H1 (cell line): ENCODE measurements around the gene DNAJB8. TPM values are rescaled to one million over a fixed set of nuclear protein-coding genes. Genes with fewer than 3 reads are reported as not detected.
A peak's percentile ranks its signal among the peaks of the same experiment; 100 is the strongest.

ENCODE experiments used
- CTCF ChIA-PET: fragments of 300-600 bp; sonication (Branson Sonifier 250); formaldehyde crosslinking; loops from one replicate; lab custom pipeline; 2021; ENCODE audit not compliant: partially characterized antibody; lab: Charles Lee
- POLR2A ChIA-PET: fragments of 300-600 bp; sonication (Branson Sonifier 250); formaldehyde crosslinking; loops from one replicate; lab custom pipeline; 2021; ENCODE audit warnings: inconsistent platforms; ENCODE audit not compliant: partially characterized antibody; lab: Charles Lee
- DNase-seq, 2 experiments: peaks; one replicate each; pipeline versions ENCODE4 v3.0.0 to v3.0.0-alpha.2; 2010 to 2022; ENCODE audit warnings: low spot score in 2 of 2, low read depth in 1 of 2, mixed read lengths in 1 of 2
- FAIRE-seq: peaks from 2 replicates; lab custom pipeline; 2011; peaks lifted over from hg19 to GRCh38; lab: Jason Lieb, UNC
- H2AFZ ChIP-seq: 2 replicates; pipeline ENCODE4 v1.8.1; 2012; ENCODE audit warnings: low read length, inconsistent platforms
- H2AK5ac ChIP-seq: 2 replicates; pipeline ENCODE4 v1.6.1; 2013; ENCODE audit warnings: low read depth, low read length
- H2BK120ac ChIP-seq: replicated peaks from 2 replicates; pipeline ENCODE3; 2013; ENCODE audit warnings: low read depth, low read length, inconsistent platforms
- H2BK12ac ChIP-seq: 2 replicates; pipeline ENCODE4 v1.6.1; 2013; ENCODE audit warnings: low read depth, low read length
- H2BK15ac ChIP-seq: 2 replicates; pipeline ENCODE4 v1.6.1; 2013; ENCODE audit warnings: low read length
- H2BK20ac ChIP-seq: 2 replicates; pipeline ENCODE4 v1.6.1; 2013; ENCODE audit warnings: low read length
- H2BK5ac ChIP-seq: 2 replicates; pipeline ENCODE4 v1.6.1; 2013; ENCODE audit warnings: low read depth, low read length
- H3K14ac ChIP-seq: 2 replicates; pipeline ENCODE4 v1.6.1; 2013; ENCODE audit warnings: inconsistent platforms; ENCODE audit not compliant: insufficient read length
- H3K18ac ChIP-seq: 2 replicates; pipeline ENCODE4 v1.6.1; 2013; ENCODE audit warnings: low read length; ENCODE audit errors: extremely low read depth
- H3K23ac ChIP-seq: 2 replicates; pipeline ENCODE4 v1.6.1; 2013; ENCODE audit warnings: inconsistent platforms; ENCODE audit not compliant: insufficient read length
- H3K23me2 ChIP-seq: 2 replicates; pipeline ENCODE4 v1.6.1; 2013; ENCODE audit warnings: low read depth, low read length
- H3K27ac ChIP-seq: 2 replicates; pipeline ENCODE4 v1.6.1; 2011; ENCODE audit warnings: low read depth, low read length, inconsistent platforms
- H3K27me3 ChIP-seq, 4 experiments: replicated peaks in 1 of 4; 1 replicate in 1 of 4; 2 replicates in 3 of 4; pipeline versions ENCODE4 v1.6.1 to v1.8.1; 2011 to 2013; ENCODE audit warnings: low read length in 3 of 4, mild to moderate bottlenecking in 3 of 4, inconsistent platforms in 2 of 4, mixed read lengths in 2 of 4, moderate library complexity in 1 of 4; ENCODE audit not compliant: control insufficient read depth in 3 of 4, insufficient read depth in 3 of 4; ENCODE audit errors: extremely low read depth in 1 of 4
- H3K36me3 ChIP-seq, 4 experiments: 2 replicates each; pipeline versions ENCODE4 v1.6.1 to v1.8.1; 2011 to 2013; ENCODE audit warnings: mild to moderate bottlenecking in 4 of 4, low read length in 3 of 4, moderate library complexity in 2 of 4, control low read depth in 1 of 4, inconsistent platforms in 1 of 4; ENCODE audit not compliant: insufficient read depth in 4 of 4, control insufficient read depth in 2 of 4
- H3K4ac ChIP-seq: replicated peaks from 2 replicates; pipeline ENCODE3; 2013; ENCODE audit warnings: low read length, low read depth, mixed read lengths, inconsistent platforms; ENCODE audit not compliant: insufficient read length
- H3K4me1 ChIP-seq, 4 experiments: replicated peaks in 1 of 4; 1 replicate in 1 of 4; 2 replicates in 3 of 4; pipeline versions ENCODE4 v1.6.1 to v1.8.1; 2011 to 2013; ENCODE audit warnings: low read length in 3 of 4, inconsistent platforms in 2 of 4, mixed read lengths in 1 of 4; ENCODE audit not compliant: insufficient read depth in 4 of 4, control insufficient read depth in 3 of 4
- H3K4me2 ChIP-seq, 2 experiments: 2 replicates each; pipeline versions ENCODE4 v1.6.1 to v1.8.1; 2011 to 2013; ENCODE audit warnings: low read depth in 2 of 2, low read length in 2 of 2, control low read depth in 1 of 2, inconsistent platforms in 1 of 2, mild to moderate bottlenecking in 1 of 2; ENCODE audit not compliant: insufficient read depth in 1 of 2
- H3K4me3 ChIP-seq, 4 experiments: fragments of 200-600, 300-600 bp in 1 of 4; sonication (generic), shearing (Covaris generic), sonication (Bioruptor Twin) in 1 of 4; 2 replicates each; pipeline versions ENCODE4 v1.5.1 to v1.8.1; 2011 to 2016; ENCODE audit warnings: low read length in 4 of 4, low read depth in 3 of 4, control low read depth in 2 of 4, inconsistent platforms in 2 of 4, mild to moderate bottlenecking in 2 of 4, mixed read lengths in 1 of 4, moderate library complexity in 1 of 4; ENCODE audit not compliant: insufficient read depth in 2 of 4; ENCODE audit errors: extremely low read depth in 1 of 4
- H3K56ac ChIP-seq: replicated peaks from 2 replicates; pipeline ENCODE3; 2013; ENCODE audit warnings: low read depth, mild to moderate bottlenecking, mixed read lengths, low read length, inconsistent platforms; ENCODE audit not compliant: insufficient read length
- H3K79me1 ChIP-seq: 2 replicates; pipeline ENCODE4 v1.6.1; 2013; ENCODE audit warnings: low read depth, low read length, control low read depth
- H3K79me2 ChIP-seq, 2 experiments: 2 replicates each; pipeline versions ENCODE4 v1.6.1 to v1.8.1; 2012 to 2013; ENCODE audit warnings: low read length in 2 of 2, mild to moderate bottlenecking in 2 of 2, inconsistent platforms in 1 of 2; ENCODE audit not compliant: insufficient read depth in 2 of 2, control insufficient read depth in 1 of 2
- H3K9ac ChIP-seq, 4 experiments: replicated peaks in 1 of 4; 1 replicate in 1 of 4; 2 replicates in 3 of 4; pipeline versions ENCODE4 v1.6.1 to v1.8.1; 2011 to 2013; ENCODE audit warnings: low read depth in 3 of 4, low read length in 3 of 4, control low read depth in 2 of 4, mild to moderate bottlenecking in 2 of 4, moderate library complexity in 2 of 4, inconsistent platforms in 1 of 4; ENCODE audit errors: extremely low read depth in 1 of 4
- H3K9me3 ChIP-seq, 2 experiments: 2 replicates each; pipeline versions ENCODE4 v1.6.1 to v1.8.1; 2012 to 2013; ENCODE audit warnings: mild to moderate bottlenecking in 2 of 2, moderate library complexity in 2 of 2, control low read depth in 1 of 2, inconsistent platforms in 1 of 2, low read depth in 1 of 2, low read length in 1 of 2, mixed read lengths in 1 of 2; ENCODE audit not compliant: insufficient read depth in 2 of 2
- H4K20me1 ChIP-seq, 2 experiments: replicated peaks in 1 of 2; 2 replicates each; pipeline versions ENCODE3 to v1.8.1; 2011 to 2013; ENCODE audit warnings: inconsistent platforms in 2 of 2, low read length in 2 of 2, mild to moderate bottlenecking in 1 of 2; ENCODE audit not compliant: insufficient read depth in 2 of 2, control insufficient read depth in 1 of 2
- H4K5ac ChIP-seq: 2 replicates; pipeline ENCODE4 v1.6.1; 2013; ENCODE audit warnings: low read length, low read depth, mixed read lengths, inconsistent platforms; ENCODE audit not compliant: insufficient read length
- H4K8ac ChIP-seq: 2 replicates; pipeline ENCODE4 v1.8.0; 2013; ENCODE audit warnings: mild to moderate bottlenecking, moderate library complexity, low read length, inconsistent platforms; ENCODE audit not compliant: insufficient read depth; ENCODE audit errors: extremely low read depth
- H4K91ac ChIP-seq: replicated peaks from 2 replicates; pipeline ENCODE3; 2013; ENCODE audit warnings: low read length, mixed read lengths, inconsistent platforms; ENCODE audit not compliant: insufficient read length
- CBX5 ChIP-seq: fragments of 300-800, 300-1000 bp; sonication (generic); IDR thresholded peaks from 2 replicates; pipeline ENCODE4 v1.7.1; 2016; ENCODE audit warnings: antibody characterized with exemption, low read length, low read depth
- EZH2 ChIP-seq: fragments of 200-600 bp; sonication (generic); IDR thresholded peaks from 2 replicates; pipeline ENCODE4 v1.7.1; 2012; ENCODE audit warnings: low read depth, mild to moderate bottlenecking, moderate library complexity, low read length, inconsistent platforms; ENCODE audit not compliant: severe bottlenecking
- SP2 ChIP-seq: IDR thresholded peaks from 2 replicates; pipeline ENCODE4 v1.6.1; 2012; ENCODE audit warnings: mild to moderate bottlenecking, low read length, inconsistent platforms
- WGBS, 2 experiments: shearing (Covaris generic) in 1 of 2; methylation state at CpG; one replicate each; pipeline versions ENCODE4 v1.1.6 to v1.1.7; 2013 to 2015; ENCODE audit warnings: low lambda C conversion rate in 2 of 2, mixed read lengths in 2 of 2, inconsistent platforms in 1 of 2, low coverage in 1 of 2, missing lambda C conversion rate in 1 of 2; ENCODE audit not compliant: insufficient replicate concordance in 2 of 2, insufficient coverage in 1 of 2, insufficient read length in 1 of 2; ENCODE audit errors: extremely low coverage in 1 of 2, missing lambda C conversion rate in 1 of 2; 5-methylcytosine and 5-hydroxymethylcytosine counted together
- polyA plus RNA-seq, 7 experiments: library from polyadenylated mRNA; depleted of rRNA in 3 of 7; stranded (reverse) in 5 of 7; unstranded in 2 of 7; fragments of >200 nt in 5 of 7; fragments of 200-250 nt in 2 of 7; gene quantifications; 1 replicate in 5 of 7; 2 replicates in 1 of 7; 4 replicates in 1 of 7; pipeline versions ENCODE4 v1.2.1 to v1.2.3, GENCODE V29; 2011 to 2013; ENCODE audit warnings: missing spikeins in 2 of 7, mixed read lengths in 2 of 7
- total RNA-seq: library from RNA; stranded (reverse); fragmentation: NEBNext Ultra II Directional; extraction: Animal tissue kit (Norgen Biotek cat#: 25700); gene quantifications from 2 replicates; pipeline ENCODE4 v1.2.1, GENCODE V29; 2021

Gene DNAJB8
- total and polyA plus RNA-seq, 2 of the 8 experiments (the other 6 are each of a cell fraction or from before 2014, with no cell fraction given), result not detected

GRCh38 chr3:128433837-128434165, 32.9 kb downstream of the DNAJB8 start:
- Histone ChIP-seq H2BK15ac (no peak overlapping the region), H3K4me2 (peak overlapping the region in 1 of 2 experiments; percentile 95; a peak in 1 of 4 replicates), H3K14ac (no peak overlapping the region), H3K9ac (no peak overlapping the region), H3K4ac (peak overlapping the region; percentile 94), H3K56ac (no peak overlapping the region), H3K79me2 (no peaks in the 10 kb centered on the region), H3K18ac (peak overlapping the region; percentile 80), H2AFZ (no peak overlapping the region), H3K4me3 (no peak overlapping the region), H2BK5ac (peak overlapping the region; percentile 93; the same call in 1 of the 2 replicates), H4K5ac (no peak overlapping the region), H3K23me2 (peaks cover 9% of the 10 kb centered on the region; the same call in 1 of the 2 replicates), H2AK5ac (peak overlapping the region; percentile 20; the same call in 1 of the 2 replicates), H3K9me3 (no peaks in the 10 kb centered on the region), H2BK120ac (no peak overlapping the region), H3K36me3 (no peaks in the 10 kb centered on the region), H2BK20ac (peak overlapping the region; percentile 99), H4K91ac (peak overlapping the region; percentile 97), H4K20me1 (peaks cover 2 to 6% of the 10 kb centered on the region in 2 experiments), H3K4me1 (peaks cover 6 to 39% (median 30%) of the 10 kb centered on the region in 4 experiments), H2BK12ac (peak overlapping the region; percentile 99; the same call in 1 of the 2 replicates), H3K79me1 (no peaks in the 10 kb centered on the region), H3K27me3 (peaks cover 9 to 50% (median 43%) of the 10 kb centered on the region in 4 experiments), H3K23ac (no peak overlapping the region), H4K8ac (no peak overlapping the region), H3K27ac (no peak overlapping the region)
- FAIRE-seq (no peak), DNase-seq (no peak)
- POLR2A ChIA-PET, result interaction anchor here (1.0 to 2.5 kb wide), 4 partner anchors 12 to 86 kb away, joined by 3 to 5 read pairs (median 3); no protein-coding TSS in a partner anchor
- WGBS, 2 experiments, result 29% methylated on average over 2 of the region's 2 CpGs; no CpG with 5 or more reads in 1 of the 2 experiments
- TF ChIP-seq CBX5 (no peak), SP2 (no peak), EZH2 (peak; percentile 35)
- CTCF ChIA-PET, result interaction anchor here (0.9 to 12.6 kb wide), 8 partner anchors 8 to 157 kb away, joined by 3 to 144 read pairs (median 6); partner anchors contain the start of gene DNAJB8
